ENCODE results near the gene GTF3C1.

GTF3C1 gene

DNA sequence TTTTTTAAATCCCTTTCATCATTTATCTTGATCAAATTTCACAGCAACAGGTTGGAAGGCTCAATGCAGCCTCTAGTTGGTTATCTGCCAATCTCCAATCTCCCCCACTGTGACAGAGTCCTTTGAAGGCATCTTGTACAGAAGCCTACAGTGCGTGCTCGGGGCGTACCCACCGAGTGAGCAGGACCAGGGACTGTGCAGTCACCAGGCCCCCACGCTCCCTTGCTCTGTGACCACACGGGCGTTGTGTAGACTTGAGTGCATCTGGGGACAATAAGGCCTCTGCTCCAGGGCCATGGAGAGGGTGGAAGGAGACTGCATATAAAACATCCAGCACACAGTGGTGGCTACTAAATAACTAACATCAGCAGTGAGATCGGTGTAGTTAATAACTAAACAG lies 63.4 kb downstream of the GTF3C1 start:
- H3K4me1 ChIP-seq (ENCODE audit: low read length) = no peaks in the 10 kb centered on the region
- no peak overlapping the region for H3K9ac ChIP-seq (ENCODE audit: low read length)
- no peaks in the 10 kb centered on the region for H3K27me3 ChIP-seq (ENCODE audit: low read depth, low read length)
- peaks cover 70% of the 10 kb centered on the region for H3K36me3 ChIP-seq (replicated peaks; ENCODE audit: low read depth, low read length)
- no peaks in the 10 kb centered on the region for H3K79me2 ChIP-seq (ENCODE audit: low read length)
- no peaks in the 10 kb centered on the region for H4K20me1 ChIP-seq (ENCODE audit: insufficient read depth, low read length)
- no peaks in the 10 kb centered on the region for H3K9me3 ChIP-seq (ENCODE audit: insufficient read depth, low read length)
- no peak overlapping the region for H3K4me3 ChIP-seq (ENCODE audit: low read length)
- H2AFZ ChIP-seq (ENCODE audit: low read depth, low read length) = no peak overlapping the region
- H3K4me2 ChIP-seq (ENCODE audit: low read length) = no peak overlapping the region
- no peak overlapping the region for H3K27ac ChIP-seq (ENCODE audit: low read length)
- TF ChIP-seq EZH2phosphoT487 (IDR thresholded peaks at IDR 0.05; ENCODE audit: low read depth) = no peak
- no peak for TF ChIP-seq CTCF (IDR thresholded peaks at IDR 0.05; ENCODE audit: low read depth, low read length)

DNA sequence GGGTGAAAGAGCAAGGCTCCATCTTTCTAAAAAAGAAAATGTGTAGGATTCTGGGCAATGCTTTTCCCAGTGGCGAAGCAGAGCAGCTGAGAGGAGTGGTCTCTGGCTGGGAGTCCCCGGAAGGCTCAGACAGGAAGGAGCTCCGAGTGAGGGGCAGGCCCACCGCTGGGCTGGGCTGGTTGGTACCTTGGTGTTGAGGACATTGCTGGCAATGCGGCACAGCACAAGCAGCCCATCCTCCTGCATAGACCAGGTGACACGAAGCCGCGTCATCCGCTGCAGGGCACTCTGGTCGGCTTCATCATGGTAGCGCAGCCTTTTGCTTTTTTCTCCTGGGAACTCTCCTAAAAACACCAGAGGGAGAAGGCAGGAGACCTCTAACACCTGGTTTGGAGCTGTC lies 63.9 kb downstream of the GTF3C1 start:
- H3K9me3 ChIP-seq (ENCODE audit: insufficient read depth, low read length) = no peaks in the 10 kb centered on the region
- H4K20me1 ChIP-seq (ENCODE audit: insufficient read depth, low read length) = no peaks in the 10 kb centered on the region
- no peaks in the 10 kb centered on the region for H3K27me3 ChIP-seq (ENCODE audit: low read depth, low read length)
- no peaks in the 10 kb centered on the region for H3K4me1 ChIP-seq (ENCODE audit: low read length)
- no peak overlapping the region for H3K4me3 ChIP-seq (ENCODE audit: low read length)
- peaks cover 68% of the 10 kb centered on the region for H3K36me3 ChIP-seq (replicated peaks; ENCODE audit: low read depth, low read length)
- no peak for TF ChIP-seq CTCF (IDR thresholded peaks at IDR 0.05; ENCODE audit: low read depth, low read length)
- no peak overlapping the region for H3K27ac ChIP-seq (ENCODE audit: low read length)
- no peak overlapping the region for H2AFZ ChIP-seq (ENCODE audit: low read depth, low read length)
- H3K9ac ChIP-seq (ENCODE audit: low read length) = no peak overlapping the region
- H3K79me2 ChIP-seq (ENCODE audit: low read length) = no peaks in the 10 kb centered on the region
- no peak overlapping the region for H3K4me2 ChIP-seq (ENCODE audit: low read length)

DNA sequence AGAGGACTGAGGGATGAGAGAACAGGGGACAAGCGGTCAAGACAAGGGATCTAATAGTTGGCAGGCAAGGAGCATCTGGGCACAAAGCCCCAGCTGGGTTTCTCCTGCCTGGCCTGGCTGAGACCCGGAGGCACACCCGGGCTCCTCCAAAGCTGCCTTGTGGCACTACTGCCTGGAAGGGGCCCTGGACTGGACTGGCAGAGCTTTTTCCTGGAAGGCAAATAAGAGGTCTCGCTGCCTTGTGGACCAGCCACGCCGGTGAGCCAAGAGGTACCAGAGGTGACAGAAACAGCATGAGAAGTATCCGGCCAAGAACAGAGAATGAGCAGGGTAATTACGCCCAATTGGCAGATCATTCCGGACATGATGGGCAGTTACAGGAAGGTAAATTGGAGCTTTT lies 64.6 kb downstream of the GTF3C1 start:
- H3K27ac ChIP-seq (ENCODE audit: low read length) = no peak overlapping the region
- H3K27me3 ChIP-seq (ENCODE audit: low read depth, low read length) = no peaks in the 10 kb centered on the region
- H3K36me3 ChIP-seq (replicated peaks; ENCODE audit: low read depth, low read length) = peaks cover 72% of the 10 kb centered on the region
- no peaks in the 10 kb centered on the region for H4K20me1 ChIP-seq (ENCODE audit: insufficient read depth, low read length)
- no peak overlapping the region for H3K4me2 ChIP-seq (ENCODE audit: low read length)
- no peaks in the 10 kb centered on the region for H3K4me1 ChIP-seq (ENCODE audit: low read length)
- no peak overlapping the region for H3K4me3 ChIP-seq (ENCODE audit: low read length)
- no peaks in the 10 kb centered on the region for H3K9me3 ChIP-seq (ENCODE audit: insufficient read depth, low read length)
- no peak overlapping the region for H2AFZ ChIP-seq (ENCODE audit: low read depth, low read length)
- no peaks in the 10 kb centered on the region for H3K79me2 ChIP-seq (ENCODE audit: low read length)
- TF ChIP-seq CTCF (IDR thresholded peaks at IDR 0.05; ENCODE audit: low read depth, low read length) = no peak
- no peak for TF ChIP-seq EZH2phosphoT487 (IDR thresholded peaks at IDR 0.05; ENCODE audit: low read depth)
- no peak overlapping the region for H3K9ac ChIP-seq (ENCODE audit: low read length)

GRCh38 chr16:27483624-27484023 lies 66.1 kb downstream of the GTF3C1 start:
- Histone ChIP-seq H3K79me2 (ENCODE audit: low read length) (no peaks in the 10 kb centered on the region), H3K36me3 (replicated peaks; ENCODE audit: low read depth, low read length) (peaks cover 65% of the 10 kb centered on the region), H3K4me3 (ENCODE audit: low read length) (no peak overlapping the region), H2AFZ (ENCODE audit: low read depth, low read length) (no peak overlapping the region), H3K9me3 (ENCODE audit: insufficient read depth, low read length) (no peaks in the 10 kb centered on the region), H3K27ac (ENCODE audit: low read length) (no peak overlapping the region), H3K4me1 (ENCODE audit: low read length) (no peaks in the 10 kb centered on the region), H4K20me1 (ENCODE audit: insufficient read depth, low read length) (no peaks in the 10 kb centered on the region), H3K4me2 (ENCODE audit: low read length) (no peak overlapping the region), H3K9ac (ENCODE audit: low read length) (no peak overlapping the region), H3K27me3 (ENCODE audit: low read depth, low read length) (no peaks in the 10 kb centered on the region)
- TF ChIP-seq EZH2phosphoT487 (IDR thresholded peaks at IDR 0.05; ENCODE audit: low read depth) (no peak), CTCF (IDR thresholded peaks at IDR 0.05; ENCODE audit: low read depth, low read length) (no peak)

Measured in OCI-LY3 (cell line).